HG02763 (cell line): ENCODE data around the gene NPBWR2.

Source experiments
- ATAC-seq: cut with Tn5 transposase; IDR thresholded peaks from one replicate; pipeline ENCODE4 v1.9.1; 2021; ENCODE audit warnings: mild to moderate bottlenecking, moderate library complexity; ENCODE audit not compliant: unreplicated experiment

Gene NPBWR2

GRCh38 chr20:64062596-64063388, 44.6 kb downstream of the NPBWR2 start, which contains the start of gene TCEA2:
TCEA2 (plus strand) TSS chr20:64063198; CDS start chr20:64063313, 115 bp downstream.
- peak; percentile 83 for ATAC-seq

GRCh38 chr20:64062276-64062595, 45.1 kb downstream of the NPBWR2 start:
- ATAC-seq = no peak

- no peak for ATAC-seq
Observed at GRCh38 chr20:64058536-64058935, 48.8 kb downstream of the NPBWR2 start.

GRCh38 chr20:64057628-64058498, 49.5 kb downstream of the NPBWR2 start:
- ATAC-seq = no peak

GRCh38 chr20:64056889-64057627, 50.3 kb downstream of the NPBWR2 start:
- no peak for ATAC-seq

GRCh38 chr20:64056639-64056888, 50.8 kb downstream of the NPBWR2 start:
- ATAC-seq = no peak

GRCh38 chr20:64055893-64056638, 51.3 kb downstream of the NPBWR2 start:
- no peak for ATAC-seq

GRCh38 chr20:64055396-64055892, 51.9 kb downstream of the NPBWR2 start:
- no peak for ATAC-seq

- ATAC-seq = no peak
Observed at GRCh38 chr20:64053841-64054661, 53.3 kb downstream of the NPBWR2 start.
